PC-9 (cell line): ENCODE measurements around the gene WBP2. TPM values are rescaled to one million over a fixed set of nuclear protein-coding genes. Genes with fewer than 3 reads are reported as not detected.

Source experiments
- BruUV-seq: library from RNA; stranded (reverse); fragments of 400-500 nt; replicated peaks from 2 replicates; lab custom pipeline; 2021; lab: Mats Ljungman, UMichigan
- CTCF ChIA-PET: fragments of 300-600 bp; sonication (Branson Sonifier 250); formaldehyde crosslinking; loops from one replicate; lab custom pipeline; 2022; ENCODE audit warnings: antibody characterized with exemption; lab: Charles Lee
- POLR2A ChIA-PET: fragments of 300-600 bp; sonication (Branson Sonifier 250); formaldehyde crosslinking; loops from one replicate; lab custom pipeline; 2022; ENCODE audit warnings: antibody characterized with exemption; ENCODE audit not compliant: unreplicated experiment; lab: Charles Lee
- DNase-seq, 2 experiments: peaks; one replicate each; pipeline versions ENCODE4 v3.0.0 to v3.0.0-alpha.2; 2015 to 2022; ENCODE audit warnings: mixed read lengths in 1 of 2
- H2AFZ ChIP-seq: fragments of 200-600 bp; sonication (generic); 2 replicates; pipeline ENCODE4 v1.8.1; 2017; ENCODE audit warnings: antibody characterized with exemption
- H3F3A ChIP-seq: fragments of 200-600 bp; sonication (generic); 2 replicates; pipeline ENCODE4 v1.8.1; 2017; ENCODE audit warnings: antibody characterized with exemption, mild to moderate bottlenecking, low read depth; ENCODE audit not compliant: insufficient read depth
- H3K27ac ChIP-seq: fragments of 200-600 bp; sonication (generic); 2 replicates; pipeline ENCODE4 v1.6.1; 2016; ENCODE audit warnings: mixed run types
- H3K27me3 ChIP-seq: fragments of 200-600 bp; sonication (generic); 2 replicates; pipeline ENCODE4 v1.6.1; 2016; ENCODE audit warnings: low read depth, mixed run types; ENCODE audit not compliant: insufficient read depth
- H3K36me3 ChIP-seq: fragments of 200-600 bp; sonication (generic); 2 replicates; pipeline ENCODE4 v1.6.1; 2016; ENCODE audit warnings: low read depth, mixed run types
- H3K4me1 ChIP-seq: fragments of 200-600 bp; sonication (generic); replicated peaks from 2 replicates; pipeline ENCODE4 v1.6.1; 2016; ENCODE audit warnings: mixed run types; ENCODE audit not compliant: insufficient read depth
- H3K4me2 ChIP-seq: fragments of 200-600 bp; sonication (generic); 2 replicates; pipeline ENCODE4 v1.6.1; 2017; ENCODE audit warnings: mixed run types
- H3K4me3 ChIP-seq: fragments of 200-600 bp; sonication (generic); 2 replicates; pipeline ENCODE4 v1.6.1; 2016; ENCODE audit warnings: mixed run types
- H3K79me2 ChIP-seq: fragments of 200-600 bp; sonication (generic); 2 replicates; pipeline ENCODE4 v1.6.1; 2017; ENCODE audit warnings: low read depth, mixed run types
- H3K9me2 ChIP-seq: fragments of 200-600 bp; sonication (generic); 2 replicates; pipeline ENCODE4 v1.8.1; 2017; ENCODE audit warnings: mild to moderate bottlenecking; ENCODE audit not compliant: insufficient read depth
- H3K9me3 ChIP-seq: fragments of 200-600 bp; sonication (generic); 2 replicates; pipeline ENCODE4 v1.8.1; 2016; ENCODE audit warnings: low read depth; ENCODE audit not compliant: insufficient read depth
- H4K20me1 ChIP-seq: fragments of 200-600 bp; sonication (generic); 2 replicates; pipeline ENCODE4 v1.8.1; 2017; ENCODE audit not compliant: insufficient read depth
- EZH2 ChIP-seq: fragments of 200-600 bp; sonication (generic); IDR thresholded peaks from 2 replicates; pipeline ENCODE4 v1.8.0; 2017; ENCODE audit warnings: antibody characterized with exemption, low read depth
- intact Hi-C: fragments of 100-400 bp; cut with micrococcal nuclease; formaldehyde crosslinking; loops from one replicate; pipeline ENCODE4 v1.10.0; 2022; ENCODE audit not compliant: unreplicated experiment
- total RNA-seq: library from RNA; stranded (reverse); gene quantifications from 2 replicates; pipeline ENCODE4 v1.2.3, GENCODE V29; 2021
- TF ChIP-seq, protein P1 (sequence below): fragments of 200-600 bp; sonication (generic); conservative IDR thresholded peaks from 2 replicates; pipeline ENCODE4 v1.6.1; 2017; ENCODE audit warnings: mixed run types, antibody characterized with exemption, mild to moderate bottlenecking, moderate library complexity

WBP2 gene
- total RNA-seq, 1 experiment from 2014 or later, result 159 TPM

GRCh38 chr17:75856062-75856756, 1.1 kb upstream of the WBP2 start:
- Histone ChIP-seq H3K27ac (peak overlapping the region; percentile 45), H3F3A (peaks cover 40% of the 10 kb centered on the region), H3K79me2 (peaks cover 36% of the 10 kb centered on the region), H2AFZ (peak overlapping the region; percentile 80), H3K4me1 (peaks cover 23% of the 10 kb centered on the region), H4K20me1 (peaks cover 3% of the 10 kb centered on the region; the same call in 1 of the 2 replicates), H3K9me2 (no peaks in the 10 kb centered on the region), H3K27me3 (no peaks in the 10 kb centered on the region), H3K36me3 (peaks cover 3% of the 10 kb centered on the region), H3K9me3 (no peaks in the 10 kb centered on the region), H3K4me2 (peak overlapping the region; percentile 82), H3K4me3 (peak overlapping the region; percentile 74)
- ChIA-PET CTCF (interaction anchor here (0.5 to 1.6 kb wide), 3 partner anchors 16 to 73 kb away, joined by 4 to 7 read pairs (median 7); no protein-coding TSS in a partner anchor), POLR2A (interaction anchor here (0.8 to 2.1 kb wide), 3 partner anchors 11 to 67 kb away, joined by 5 to 24 read pairs (median 10); no protein-coding TSS in a partner anchor)
- peak in 1 of 2 experiments; percentile 56 for DNase-seq
- intact Hi-C loops, result no loop called here
- no TSS peak for BruUV-seq
- no peak for TF ChIP-seq EZH2
- TF ChIP-seq, protein P1, sequence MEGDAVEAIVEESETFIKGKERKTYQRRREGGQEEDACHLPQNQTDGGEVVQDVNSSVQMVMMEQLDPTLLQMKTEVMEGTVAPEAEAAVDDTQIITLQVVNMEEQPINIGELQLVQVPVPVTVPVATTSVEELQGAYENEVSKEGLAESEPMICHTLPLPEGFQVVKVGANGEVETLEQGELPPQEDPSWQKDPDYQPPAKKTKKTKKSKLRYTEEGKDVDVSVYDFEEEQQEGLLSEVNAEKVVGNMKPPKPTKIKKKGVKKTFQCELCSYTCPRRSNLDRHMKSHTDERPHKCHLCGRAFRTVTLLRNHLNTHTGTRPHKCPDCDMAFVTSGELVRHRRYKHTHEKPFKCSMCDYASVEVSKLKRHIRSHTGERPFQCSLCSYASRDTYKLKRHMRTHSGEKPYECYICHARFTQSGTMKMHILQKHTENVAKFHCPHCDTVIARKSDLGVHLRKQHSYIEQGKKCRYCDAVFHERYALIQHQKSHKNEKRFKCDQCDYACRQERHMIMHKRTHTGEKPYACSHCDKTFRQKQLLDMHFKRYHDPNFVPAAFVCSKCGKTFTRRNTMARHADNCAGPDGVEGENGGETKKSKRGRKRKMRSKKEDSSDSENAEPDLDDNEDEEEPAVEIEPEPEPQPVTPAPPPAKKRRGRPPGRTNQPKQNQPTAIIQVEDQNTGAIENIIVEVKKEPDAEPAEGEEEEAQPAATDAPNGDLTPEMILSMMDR, result 0 out of 2 replicates have a peak, but pooled peaks have one; percentile 52

DNA sequence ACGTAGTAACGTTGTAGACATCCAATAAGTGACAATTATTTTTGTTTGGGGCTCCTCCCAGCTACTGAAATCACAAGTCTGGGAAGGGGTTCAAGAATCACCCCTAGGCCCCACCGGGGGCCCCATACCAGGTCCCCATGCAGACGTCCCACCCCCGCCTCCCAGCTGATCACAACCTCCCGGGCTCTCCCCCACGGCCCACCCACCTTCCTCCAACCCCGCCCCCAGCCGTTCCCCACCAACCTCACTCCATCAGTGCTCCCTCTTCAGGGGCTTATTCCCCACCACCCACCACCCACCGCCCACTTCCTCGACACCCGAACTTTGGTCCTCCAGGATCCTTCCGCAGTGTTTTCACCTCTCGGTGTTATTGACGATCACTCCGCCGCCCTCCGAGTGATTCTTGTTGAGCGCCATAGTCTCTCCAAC, 240 bp downstream of the WBP2 start:
- CTCF ChIA-PET, result interaction anchor here (0.5 to 1.6 kb wide), 11 partner anchors 9 to 207 kb away, joined by 3 to 17 read pairs (median 6); a partner anchor contains a TSS
- peaks cover 3% of the 10 kb centered on the region; the same call in 1 of the 2 replicates for H4K20me1 ChIP-seq
- intact Hi-C loops, result loop anchor here (1.0 to 2.0 kb wide), 5 partner anchors 10 to 76 kb away; partner anchors contain the start of gene TRIM65
- peak overlapping the region; percentile 79 for H3K27ac ChIP-seq
- no peak for TF ChIP-seq EZH2
- TF ChIP-seq, protein P1, result no peak
- H3K4me2 ChIP-seq, result peak overlapping the region; percentile 88
- H3K9me3 ChIP-seq, result no peaks in the 10 kb centered on the region
- POLR2A ChIA-PET, result interaction anchor here (0.5 to 2.1 kb wide), 18 partner anchors 9 to 1415 kb away, joined by 3 to 45 read pairs (median 8); partner anchors contain the start of genes FOXJ1 and SLC25A19
- BruUV-seq, result no TSS peak
- no peak for DNase-seq
- H3K79me2 ChIP-seq, result peaks cover 39% of the 10 kb centered on the region
- H3K4me1 ChIP-seq, result peaks cover 23% of the 10 kb centered on the region
- H3K27me3 ChIP-seq, result no peaks in the 10 kb centered on the region
- peaks cover 33% of the 10 kb centered on the region for H3F3A ChIP-seq
- no peaks in the 10 kb centered on the region for H3K9me2 ChIP-seq
- peaks cover 11% of the 10 kb centered on the region for H3K36me3 ChIP-seq
- no peak overlapping the region for H2AFZ ChIP-seq
- peak overlapping the region; percentile 74 for H3K4me3 ChIP-seq

DNA sequence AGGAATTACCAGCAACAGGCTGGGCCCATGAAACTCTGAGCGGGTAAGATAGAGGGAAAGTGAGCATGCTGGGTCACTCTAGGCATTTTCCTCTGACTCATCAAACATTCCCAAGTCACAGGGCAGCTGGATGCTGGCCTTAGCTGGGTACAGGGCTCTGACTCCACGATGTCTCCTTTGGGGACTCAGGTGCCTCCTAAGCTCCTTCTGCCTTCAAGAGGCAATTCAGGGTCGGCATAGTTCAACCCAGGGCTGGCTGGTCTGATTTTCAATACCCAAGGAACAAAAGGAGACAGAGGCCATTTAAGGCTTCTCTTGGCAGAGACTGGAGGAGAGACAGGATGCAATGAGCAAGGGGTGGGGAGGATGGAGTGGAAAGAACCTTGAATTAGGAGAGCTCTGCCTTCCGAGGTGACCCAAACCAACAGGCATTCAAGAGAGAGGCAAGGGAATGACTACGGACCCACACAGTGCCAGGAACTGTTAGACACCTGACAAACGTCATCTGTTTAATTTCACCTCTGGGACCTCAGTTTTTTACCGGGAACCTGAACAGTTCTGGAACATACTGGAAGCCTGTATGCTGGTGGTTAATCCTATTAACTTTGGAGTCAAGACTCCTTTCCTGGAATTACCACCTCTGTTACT, 910 bp downstream of the WBP2 start:
- no peaks in the 10 kb centered on the region for H3K27me3 ChIP-seq
- H3K4me2 ChIP-seq, result peak overlapping the region; percentile 88
- H4K20me1 ChIP-seq, result peaks cover 3% of the 10 kb centered on the region; the same call in 1 of the 2 replicates
- no peaks in the 10 kb centered on the region for H3K9me3 ChIP-seq
- H2AFZ ChIP-seq, result no peak overlapping the region
- H3K4me3 ChIP-seq, result peak overlapping the region; percentile 74
- peaks cover 33% of the 10 kb centered on the region for H3F3A ChIP-seq
- peaks cover 23% of the 10 kb centered on the region for H3K4me1 ChIP-seq
- peaks cover 11% of the 10 kb centered on the region for H3K36me3 ChIP-seq
- DNase-seq, result peak; percentile 52 to 75
- POLR2A ChIA-PET, result interaction anchor here (0.5 to 2.0 kb wide), 7 partner anchors 18 to 78 kb away, joined by 3 to 22 read pairs (median 8); no protein-coding TSS in a partner anchor
- H3K27ac ChIP-seq, result peak overlapping the region; percentile 79
- CTCF ChIA-PET, result interaction anchor here (0.8 to 1.5 kb wide), 3 partner anchors 8 to 220 kb away, joined by 3 to 17 read pairs (median 6); no protein-coding TSS in a partner anchor
- BruUV-seq, result TSS peak; percentile 67
- intact Hi-C loops, result loop anchor here (2.0 kb wide), 1 partner anchor 75 kb away; a partner anchor contains a TSS
- no peaks in the 10 kb centered on the region for H3K9me2 ChIP-seq
- H3K79me2 ChIP-seq, result peaks cover 39% of the 10 kb centered on the region
- no peak for TF ChIP-seq EZH2
- TF ChIP-seq, protein P1, result no peak
